ENCODE results near the gene PCNX1. TPM values are rescaled to one million over a fixed set of nuclear protein-coding genes. Genes with fewer than 3 reads are reported as not detected.

Gene PCNX1

Small RNAs within 50 kb of the gene (small RNA-seq; reads per million reads assigned to genes)
- not detected for gene AC005230.1 (ENCODE audit: low read depth)
- gene GTF3AP2 (ENCODE audit: low read depth), result not detected

All from mesenchymal stem cell (in vitro differentiated cells and primary cell).